ENCODE data around the gene CTPS1. TPM values are rescaled to one million over a fixed set of nuclear protein-coding genes. Genes with fewer than 3 reads are reported as not detected.

CTPS1 gene
- total RNA-seq, 2 donors from 2014 or later, result 79.2 to 84.4 TPM

GRCh38 chr1:40945491-40945973, 34.0 kb upstream of the CTPS1 start:
- ATAC-seq (ENCODE audit: insufficient number of reproducible peaks, low FRiP score, low read depth), result no peak
- Histone ChIP-seq H3K9me3 (no peaks in the 10 kb centered on the region), H3K4me3 (peak overlapping the region; percentile 58), H3K27ac (peak overlapping the region; percentile 94), H3K27me3 (replicated peaks; ENCODE audit: insufficient read depth) (no peaks in the 10 kb centered on the region), H3K4me1 (ENCODE audit: control insufficient read depth in 1 of 2, low read depth in 2 of 2) (peaks cover 45 to 58% of the 10 kb centered on the region in 2 donors), H3K36me3 (no peaks in the 10 kb centered on the region)
- no peak for TF ChIP-seq CTCF (IDR thresholded peaks at IDR 0.05)
- DNase-seq (ENCODE audit: low spot score), result no peak

GRCh38 chr1:40948741-40949443, 30.6 kb upstream of the CTPS1 start:
- H3K27ac ChIP-seq, result peak overlapping the region; percentile 85 to 88

GRCh38 chr1:40949563-40949962, 29.9 kb upstream of the CTPS1 start:
- Histone ChIP-seq H3K9me3 (no peaks in the 10 kb centered on the region), H3K4me1 (ENCODE audit: control insufficient read depth in 1 of 2, low read depth in 2 of 2) (peaks cover 15 to 27% of the 10 kb centered on the region in 2 donors), H3K27ac (peak overlapping the region; percentile 85 to 88), H3K27me3 (replicated peaks; ENCODE audit: insufficient read depth) (no peaks in the 10 kb centered on the region), H3K4me3 (no peak overlapping the region), H3K36me3 (no peaks in the 10 kb centered on the region)
- TF ChIP-seq CTCF (IDR thresholded peaks at IDR 0.05), result no peak
- no peak for ATAC-seq (ENCODE audit: insufficient number of reproducible peaks, low FRiP score, low read depth)
- no peak for DNase-seq (ENCODE audit: low spot score)

More at GRCh38 chr1:40948741-40949443, 30.6 kb upstream of the CTPS1 start:
- peak overlapping the region; percentile 41 for H3K4me3 ChIP-seq
- ATAC-seq (ENCODE audit: insufficient number of reproducible peaks, low FRiP score, low read depth) (no peak), DNase-seq (ENCODE audit: low spot score) (no peak)
- no peaks in the 10 kb centered on the region for H3K9me3 ChIP-seq
- H3K36me3 ChIP-seq, result no peaks in the 10 kb centered on the region
- peaks cover 15 to 32% of the 10 kb centered on the region in 2 donors for H3K4me1 ChIP-seq (ENCODE audit: control insufficient read depth in 1 of 2, low read depth in 2 of 2)
- peak; percentile 86 for TF ChIP-seq CTCF (IDR thresholded peaks at IDR 0.05)
- H3K27me3 ChIP-seq (replicated peaks; ENCODE audit: insufficient read depth), result no peaks in the 10 kb centered on the region

- no peak for DNase-seq (ENCODE audit: low spot score)
- Histone ChIP-seq H3K9me3 (no peaks in the 10 kb centered on the region), H3K4me1 (ENCODE audit: control insufficient read depth in 1 of 2, low read depth in 2 of 2) (peaks cover 6 to 17% of the 10 kb centered on the region in 2 donors), H3K36me3 (no peaks in the 10 kb centered on the region), H3K4me3 (peak overlapping the region; percentile 25), H3K27me3 (replicated peaks; ENCODE audit: insufficient read depth) (no peaks in the 10 kb centered on the region), H3K27ac (no peak overlapping the region)
- peak; percentile 47 for ATAC-seq (ENCODE audit: insufficient number of reproducible peaks, low FRiP score, low read depth)
- peak; percentile 91 for TF ChIP-seq CTCF (IDR thresholded peaks at IDR 0.05)
Observed at GRCh38 chr1:40951943-40952743, 27.4 kb upstream of the CTPS1 start.

- ATAC-seq (ENCODE audit: insufficient number of reproducible peaks, low FRiP score, low read depth), result no peak
Observed at GRCh38 chr1:40952744-40953315, 26.7 kb upstream of the CTPS1 start.

More at GRCh38 chr1:40952744-40953315, 26.7 kb upstream of the CTPS1 start:
- no peak overlapping the region for H3K27ac ChIP-seq
- no peaks in the 10 kb centered on the region for H3K27me3 ChIP-seq (replicated peaks; ENCODE audit: insufficient read depth)
- peaks cover 6 to 17% of the 10 kb centered on the region in 2 donors for H3K4me1 ChIP-seq (ENCODE audit: control insufficient read depth in 1 of 2, low read depth in 2 of 2)
- no peak overlapping the region for H3K4me3 ChIP-seq
- H3K9me3 ChIP-seq, result no peaks in the 10 kb centered on the region
- TF ChIP-seq CTCF (IDR thresholded peaks at IDR 0.05), result no peak
- H3K36me3 ChIP-seq, result no peaks in the 10 kb centered on the region
- no peak for DNase-seq (ENCODE audit: low spot score)
